ENCODE data around the gene MFGE8.

Gene MFGE8

GRCh38 chr15:88871313-88871712 lies 41.9 kb downstream of the MFGE8 start:
- DNase-seq = no peak

- no peak for DNase-seq
These were observed 46.8 kb downstream of the MFGE8 start for GRCh38 chr15:88866295-88866881.

GRCh38 chr15:88865498-88866099 lies 47.6 kb downstream of the MFGE8 start:
- DNase-seq = no peak

- DNase-seq = no peak
These were observed 48.2 kb downstream of the MFGE8 start for GRCh38 chr15:88864861-88865497.

GRCh38 chr15:88863412-88863811 lies 49.8 kb downstream of the MFGE8 start:
- no peak for DNase-seq

GRCh38 chr15:88860212-88860611 lies 53.0 kb downstream of the MFGE8 start:
- DNase-seq = no peak

GRCh38 chr15:88859550-88859949 lies 53.6 kb downstream of the MFGE8 start:
- no peak for DNase-seq

- no peak for DNase-seq
These were observed 54.2 kb downstream of the MFGE8 start for GRCh38 chr15:88858934-88859333.

- DNase-seq = no peak
These were observed 60.7 kb downstream of the MFGE8 start for GRCh38 chr15:88852476-88852875.

- no peak for DNase-seq
These were observed 63.7 kb downstream of the MFGE8 start for GRCh38 chr15:88849376-88850072.

Data from activated CD4-positive, alpha-beta T cell treated with anti-CD3 and anti-CD28 coated beads, Interleukin-2, amount 50 U/mL, for 1 hour (primary cell).